ENCODE results near the gene HOXA11. TPM values are rescaled to one million over a fixed set of nuclear protein-coding genes. Genes with fewer than 3 reads are reported as not detected.
A peak's percentile ranks its signal among the peaks of the same experiment; 100 is the strongest.

The HOXA11 gene
- total RNA-seq, 1 donor from 2014 or later, result not detected

GRCh38 chr7:27207348-27207985 is 22.4 kb upstream of the HOXA11 start:
- FAIRE-seq (no peak), DNase-seq (ENCODE audit: low spot score in 2 of 2) (no peak)

GRCh38 chr7:27205325-27206280 is 20.6 kb upstream of the HOXA11 start:
- DNase-seq (ENCODE audit: low spot score in 2 of 2) (no peak), FAIRE-seq (no peak)

GRCh38 chr7:27204851-27205322 is 19.9 kb upstream of the HOXA11 start:
- DNase-seq (ENCODE audit: low spot score in 2 of 2), result no peak
- no peak for FAIRE-seq

GRCh38 chr7:27203964-27204594 is 19.0 kb upstream of the HOXA11 start:
- DNase-seq (ENCODE audit: low spot score in 2 of 2) (no peak), FAIRE-seq (no peak)

GRCh38 chr7:27203365-27203953 is 18.4 kb upstream of the HOXA11 start:
- DNase-seq (ENCODE audit: low spot score in 2 of 2), result no peak
- FAIRE-seq, result no peak

GRCh38 chr7:27202862-27203134 is 17.8 kb upstream of the HOXA11 start:
- no peak for DNase-seq (ENCODE audit: low spot score in 2 of 2)
- FAIRE-seq, result no peak

- DNase-seq (ENCODE audit: low spot score in 2 of 2), result no peak
- FAIRE-seq, result no peak
Measured at GRCh38 chr7:27202018-27202861, 17.2 kb upstream of the HOXA11 start.

GRCh38 chr7:27201580-27202017 is 16.6 kb upstream of the HOXA11 start:
- FAIRE-seq (no peak), DNase-seq (ENCODE audit: low spot score in 2 of 2) (no peak)

- DNase-seq (ENCODE audit: low spot score in 2 of 2) (no peak), FAIRE-seq (no peak)
Measured at GRCh38 chr7:27200761-27201579, 15.9 kb upstream of the HOXA11 start.

- DNase-seq (ENCODE audit: low spot score in 2 of 2) (no peak), FAIRE-seq (no peak)
Measured at GRCh38 chr7:27199849-27200760, 15.1 kb upstream of the HOXA11 start, which contains the start of gene HOXA13. Gene HOXA13 (minus strand): TSS chr7:27200091. CDS start chr7:27200077, 14 bp downstream.

- DNase-seq (ENCODE audit: low spot score in 2 of 2), result no peak
- FAIRE-seq, result no peak
Measured at GRCh38 chr7:27198871-27199801, 14.1 kb upstream of the HOXA11 start.

GRCh38 chr7:27198138-27198841 is 13.3 kb upstream of the HOXA11 start:
- FAIRE-seq (no peak), DNase-seq (ENCODE audit: low spot score in 2 of 2) (no peak)

- no peak for FAIRE-seq
Measured at GRCh38 chr7:27197137-27198042, 12.4 kb upstream of the HOXA11 start.

GRCh38 chr7:27196287-27196767 is 11.3 kb upstream of the HOXA11 start:
- DNase-seq (ENCODE audit: low spot score in 2 of 2), result peak; percentile 74 to 77
- FAIRE-seq, result peak; percentile 50

More at GRCh38 chr7:27197137-27198042, 12.4 kb upstream of the HOXA11 start:
- DNase-seq (ENCODE audit: low spot score in 2 of 2), result no peak

All from frontal cortex (tissue), 4 donors.